ENCODE measurements around the gene SLCO2B1. TPM values are rescaled to one million over a fixed set of nuclear protein-coding genes. Genes with fewer than 3 reads are reported as not detected.

Gene SLCO2B1
- total RNA-seq, 3 donors from 2014 or later (not counting 1 experiment from before 2014, with no cell fraction given): not detected

DNA sequence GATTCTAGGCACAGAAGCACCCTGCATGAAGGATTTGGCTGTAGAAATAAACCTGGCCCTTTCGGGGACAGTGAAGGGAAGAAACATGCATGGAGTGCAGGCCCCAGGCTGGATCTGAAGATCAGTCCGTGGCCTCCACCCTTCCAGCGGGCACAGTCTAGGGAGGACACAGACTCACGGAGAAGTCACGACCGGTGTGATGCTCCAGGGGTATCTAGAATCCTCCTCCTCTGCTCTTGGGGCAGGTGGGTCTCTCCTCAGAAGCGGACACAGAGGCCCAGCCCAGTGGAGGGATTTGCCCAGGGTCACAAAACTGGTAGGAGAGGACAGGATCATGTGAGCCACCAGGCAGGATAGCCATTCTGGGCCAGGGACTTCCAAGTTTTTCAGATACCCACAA lies 22.4 kb downstream of the SLCO2B1 start:
- 91% methylated on average over 7 of the region's 7 CpGs for WGBS (ENCODE audit: insufficient coverage)
- ATAC-seq: no peak

DNA sequence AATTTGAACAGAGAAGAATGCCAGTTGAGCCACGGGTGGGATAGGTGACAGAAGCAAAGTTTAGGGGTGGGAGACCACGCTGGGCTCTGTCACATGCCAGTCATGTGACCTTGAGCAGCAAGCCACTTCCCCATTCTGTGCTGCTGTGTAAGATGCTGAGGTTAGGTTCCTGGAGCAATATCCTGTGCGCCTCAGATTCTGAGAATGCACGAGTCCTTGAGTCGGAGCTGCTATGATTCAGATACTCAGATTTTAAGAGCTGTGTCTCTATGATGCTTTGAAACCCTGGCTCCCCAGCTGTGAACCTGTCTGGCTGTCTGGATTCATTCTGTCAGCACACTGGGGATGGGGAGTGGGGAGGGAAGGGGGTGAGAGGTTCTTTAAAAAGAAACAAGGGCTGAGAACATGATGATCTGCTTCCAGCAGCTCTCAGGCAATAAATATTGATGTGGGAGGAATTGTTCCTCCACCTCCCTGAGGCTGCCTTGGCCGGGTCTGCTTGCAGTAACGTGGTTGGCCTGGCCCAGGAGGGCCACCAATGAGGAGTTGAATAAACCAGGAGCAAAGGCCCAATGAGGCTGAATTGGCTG lies 24.0 kb downstream of the SLCO2B1 start:
- H3K27ac Mint-ChIP-seq: peak overlapping the region in 1 of 2 donors; percentile 22
- H3K4me1 ChIP-seq (ENCODE audit: control insufficient read depth, insufficient read depth, low read length): peaks cover 4% of the 10 kb centered on the region
- H3K4me1 Mint-ChIP-seq: peaks cover 0 to 7% of the 10 kb centered on the region in 2 donors
- no peak overlapping the region for H3K27ac ChIP-seq (ENCODE audit: low read length)
- DNase-seq: peak in 1 of 2 donors; percentile 15
- H3K9me3 ChIP-seq (ENCODE audit: control insufficient read depth, insufficient read depth, low read length): no peaks in the 10 kb centered on the region
- intact Hi-C loops (cut with micrococcal nuclease): no loop called here
- no peak overlapping the region for H3K4me3 ChIP-seq (ENCODE audit: low read length)
- H3K27me3 Mint-ChIP-seq (ENCODE audit: low read depth in 2 of 2): no peaks in the 10 kb centered on the region
- TF ChIP-seq, protein P1, sequence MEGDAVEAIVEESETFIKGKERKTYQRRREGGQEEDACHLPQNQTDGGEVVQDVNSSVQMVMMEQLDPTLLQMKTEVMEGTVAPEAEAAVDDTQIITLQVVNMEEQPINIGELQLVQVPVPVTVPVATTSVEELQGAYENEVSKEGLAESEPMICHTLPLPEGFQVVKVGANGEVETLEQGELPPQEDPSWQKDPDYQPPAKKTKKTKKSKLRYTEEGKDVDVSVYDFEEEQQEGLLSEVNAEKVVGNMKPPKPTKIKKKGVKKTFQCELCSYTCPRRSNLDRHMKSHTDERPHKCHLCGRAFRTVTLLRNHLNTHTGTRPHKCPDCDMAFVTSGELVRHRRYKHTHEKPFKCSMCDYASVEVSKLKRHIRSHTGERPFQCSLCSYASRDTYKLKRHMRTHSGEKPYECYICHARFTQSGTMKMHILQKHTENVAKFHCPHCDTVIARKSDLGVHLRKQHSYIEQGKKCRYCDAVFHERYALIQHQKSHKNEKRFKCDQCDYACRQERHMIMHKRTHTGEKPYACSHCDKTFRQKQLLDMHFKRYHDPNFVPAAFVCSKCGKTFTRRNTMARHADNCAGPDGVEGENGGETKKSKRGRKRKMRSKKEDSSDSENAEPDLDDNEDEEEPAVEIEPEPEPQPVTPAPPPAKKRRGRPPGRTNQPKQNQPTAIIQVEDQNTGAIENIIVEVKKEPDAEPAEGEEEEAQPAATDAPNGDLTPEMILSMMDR (IDR thresholded peaks at IDR 0.05): no peak
- H3K36me3 Mint-ChIP-seq: no peaks in the 10 kb centered on the region
- no peaks in the 10 kb centered on the region for H3K36me3 ChIP-seq (ENCODE audit: control insufficient read depth, insufficient read depth, low read length)
- H3K9me3 Mint-ChIP-seq: no peaks in the 10 kb centered on the region
- 9% methylated on average over 7 of the region's 7 CpGs for WGBS (ENCODE audit: insufficient coverage)
- H3K4me3 Mint-ChIP-seq: no peak overlapping the region
- peak in 1 of 3 donors; percentile 18 for ATAC-seq
- H3K27me3 ChIP-seq (ENCODE audit: control insufficient read depth, insufficient read depth, low read length): no peaks in the 10 kb centered on the region

More for the DNA sequence above, 22.4 kb downstream of the SLCO2B1 start:
- Mint-ChIP-seq H3K27me3 (ENCODE audit: low read depth in 2 of 2) (no peaks in the 10 kb centered on the region), H3K4me1 (peaks cover 0 to 7% of the 10 kb centered on the region in 2 donors), H3K9me3 (no peaks in the 10 kb centered on the region), H3K27ac (no peak overlapping the region), H3K36me3 (no peaks in the 10 kb centered on the region), H3K4me3 (no peak overlapping the region)
- Histone ChIP-seq H3K9me3 (ENCODE audit: control insufficient read depth, insufficient read depth, low read length) (no peaks in the 10 kb centered on the region), H3K36me3 (ENCODE audit: control insufficient read depth, insufficient read depth, low read length) (no peaks in the 10 kb centered on the region), H3K4me3 (ENCODE audit: low read length) (no peak overlapping the region), H3K4me1 (ENCODE audit: control insufficient read depth, insufficient read depth, low read length) (peaks cover 4% of the 10 kb centered on the region), H3K27me3 (ENCODE audit: control insufficient read depth, insufficient read depth, low read length) (no peaks in the 10 kb centered on the region), H3K27ac (ENCODE audit: low read length) (no peak overlapping the region)
- DNase-seq: no peak
- TF ChIP-seq, protein P1 (IDR thresholded peaks at IDR 0.05): no peak
- intact Hi-C loops (cut with micrococcal nuclease): no loop called here

DNA sequence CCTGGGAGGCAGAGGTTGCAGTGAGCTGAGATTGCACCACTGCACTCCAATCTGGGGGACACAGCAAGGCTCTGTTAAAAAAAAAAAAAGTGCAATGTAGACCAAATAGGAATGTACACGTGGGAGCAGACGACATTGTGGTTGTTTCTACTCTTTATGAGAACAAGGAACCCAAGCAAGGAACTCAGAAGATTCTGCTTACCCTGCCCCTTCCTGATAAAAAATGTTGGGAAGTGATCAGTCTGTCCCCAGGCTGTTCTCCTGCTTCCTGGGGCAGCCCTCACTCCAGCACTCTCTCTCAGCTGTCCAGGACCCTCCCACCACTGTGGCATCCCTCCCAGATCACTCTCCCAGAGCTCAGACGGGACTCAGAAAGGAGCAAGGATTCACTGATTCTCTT lies 31.8 kb downstream of the SLCO2B1 start:
- ATAC-seq (no peak), DNase-seq (no peak)
- TF ChIP-seq, protein P1 (IDR thresholded peaks at IDR 0.05): no peak
- no peak overlapping the region for H3K27ac ChIP-seq (ENCODE audit: low read length)
- intact Hi-C loops (cut with micrococcal nuclease): no loop called here
- Mint-ChIP-seq H3K4me1 (no peaks in the 10 kb centered on the region), H3K27me3 (ENCODE audit: low read depth in 2 of 2) (peaks cover 21 to 23% of the 10 kb centered on the region in 2 donors), H3K27ac (no peak overlapping the region), H3K9me3 (no peaks in the 10 kb centered on the region), H3K4me3 (no peak overlapping the region), H3K36me3 (no peaks in the 10 kb centered on the region)
- 35% methylated on average over 3 of the region's 3 CpGs for WGBS (ENCODE audit: insufficient coverage)
- no peaks in the 10 kb centered on the region for H3K9me3 ChIP-seq (ENCODE audit: control insufficient read depth, insufficient read depth, low read length)
- no peaks in the 10 kb centered on the region for H3K36me3 ChIP-seq (ENCODE audit: control insufficient read depth, insufficient read depth, low read length)
- H3K4me3 ChIP-seq (ENCODE audit: low read length): no peak overlapping the region
- H3K4me1 ChIP-seq (ENCODE audit: control insufficient read depth, insufficient read depth, low read length): no peaks in the 10 kb centered on the region
- no peaks in the 10 kb centered on the region for H3K27me3 ChIP-seq (ENCODE audit: control insufficient read depth, insufficient read depth, low read length)

DNA sequence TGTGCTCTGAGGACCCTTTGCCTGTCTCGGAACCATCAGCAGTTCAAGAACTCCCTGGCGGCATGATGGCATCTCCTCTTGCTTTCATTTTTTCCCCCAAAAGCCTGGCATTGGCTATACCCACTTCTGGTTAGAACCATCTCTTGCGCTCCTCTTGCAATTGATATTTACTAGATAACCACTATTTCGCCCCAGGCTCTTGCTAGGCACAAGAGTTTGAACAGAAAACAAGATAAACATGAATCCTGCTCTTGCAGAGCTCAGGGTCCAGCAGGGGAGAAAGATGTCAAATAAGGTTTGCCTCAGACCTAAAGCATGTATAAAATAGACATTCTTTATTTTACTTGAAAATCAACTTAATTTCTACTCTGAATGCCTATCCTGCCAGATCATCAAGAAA lies 33.1 kb downstream of the SLCO2B1 start:
- Mint-ChIP-seq H3K4me3 (no peak overlapping the region), H3K27me3 (ENCODE audit: low read depth in 2 of 2) (peaks cover 21 to 23% of the 10 kb centered on the region in 2 donors), H3K36me3 (no peaks in the 10 kb centered on the region), H3K4me1 (no peaks in the 10 kb centered on the region), H3K9me3 (no peaks in the 10 kb centered on the region), H3K27ac (no peak overlapping the region)
- TF ChIP-seq, protein P1 (IDR thresholded peaks at IDR 0.05): no peak
- Histone ChIP-seq H3K27ac (ENCODE audit: low read length) (no peak overlapping the region), H3K27me3 (ENCODE audit: control insufficient read depth, insufficient read depth, low read length) (no peaks in the 10 kb centered on the region), H3K36me3 (ENCODE audit: control insufficient read depth, insufficient read depth, low read length) (no peaks in the 10 kb centered on the region), H3K9me3 (ENCODE audit: control insufficient read depth, insufficient read depth, low read length) (no peaks in the 10 kb centered on the region), H3K4me1 (ENCODE audit: control insufficient read depth, insufficient read depth, low read length) (no peaks in the 10 kb centered on the region), H3K4me3 (ENCODE audit: low read length) (no peak overlapping the region)
- DNase-seq (no peak), ATAC-seq (no peak)
- WGBS (ENCODE audit: insufficient coverage): 86% methylated on average over 4 of the region's 4 CpGs
- intact Hi-C loops (cut with micrococcal nuclease): no loop called here

All from natural killer cell (primary cell).